ENCODE results near the gene PSMA8.

DNA sequence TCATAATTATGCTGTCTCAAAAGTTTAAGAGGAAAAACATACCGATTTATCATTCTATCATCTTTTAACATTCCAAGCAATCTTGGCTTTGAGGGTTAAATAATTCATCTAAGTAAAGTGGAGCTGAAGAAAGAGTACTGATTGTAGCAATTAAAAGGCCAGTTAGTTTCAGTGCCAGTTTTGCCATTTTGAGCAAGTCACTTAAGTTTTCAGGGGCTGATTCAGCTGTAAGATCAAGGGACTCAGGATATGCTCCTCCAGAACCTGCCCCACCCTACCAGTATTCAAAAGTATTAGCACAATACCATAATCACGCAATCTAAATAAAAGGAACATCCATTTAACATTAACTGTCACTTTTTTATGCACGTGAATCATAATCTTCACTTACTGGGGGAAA is 45.2 kb upstream of the PSMA8 start:
- TF ChIP-seq, protein P1, sequence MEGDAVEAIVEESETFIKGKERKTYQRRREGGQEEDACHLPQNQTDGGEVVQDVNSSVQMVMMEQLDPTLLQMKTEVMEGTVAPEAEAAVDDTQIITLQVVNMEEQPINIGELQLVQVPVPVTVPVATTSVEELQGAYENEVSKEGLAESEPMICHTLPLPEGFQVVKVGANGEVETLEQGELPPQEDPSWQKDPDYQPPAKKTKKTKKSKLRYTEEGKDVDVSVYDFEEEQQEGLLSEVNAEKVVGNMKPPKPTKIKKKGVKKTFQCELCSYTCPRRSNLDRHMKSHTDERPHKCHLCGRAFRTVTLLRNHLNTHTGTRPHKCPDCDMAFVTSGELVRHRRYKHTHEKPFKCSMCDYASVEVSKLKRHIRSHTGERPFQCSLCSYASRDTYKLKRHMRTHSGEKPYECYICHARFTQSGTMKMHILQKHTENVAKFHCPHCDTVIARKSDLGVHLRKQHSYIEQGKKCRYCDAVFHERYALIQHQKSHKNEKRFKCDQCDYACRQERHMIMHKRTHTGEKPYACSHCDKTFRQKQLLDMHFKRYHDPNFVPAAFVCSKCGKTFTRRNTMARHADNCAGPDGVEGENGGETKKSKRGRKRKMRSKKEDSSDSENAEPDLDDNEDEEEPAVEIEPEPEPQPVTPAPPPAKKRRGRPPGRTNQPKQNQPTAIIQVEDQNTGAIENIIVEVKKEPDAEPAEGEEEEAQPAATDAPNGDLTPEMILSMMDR (IDR thresholded peaks at IDR 0.05) = no peak
- TF ChIP-seq, protein P2, sequence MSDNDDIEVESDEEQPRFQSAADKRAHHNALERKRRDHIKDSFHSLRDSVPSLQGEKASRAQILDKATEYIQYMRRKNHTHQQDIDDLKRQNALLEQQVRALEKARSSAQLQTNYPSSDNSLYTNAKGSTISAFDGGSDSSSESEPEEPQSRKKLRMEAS (CRISPR knock-in tag; IDR thresholded peaks at IDR 0.05) = no peak
- TF ChIP-seq ETV6 (CRISPR knock-in tag; IDR thresholded peaks at IDR 0.05) = no peak
- TF ChIP-seq TCF7 (CRISPR knock-in tag; IDR thresholded peaks at IDR 0.05; ENCODE audit: low read depth) = no peak
- TF ChIP-seq NFE2L1 (CRISPR knock-in tag; IDR thresholded peaks at IDR 0.05) = no peak
- no peak for TF ChIP-seq ZNF317 (CRISPR knock-in tag; IDR thresholded peaks at IDR 0.05; ENCODE audit: borderline replicate concordance, low read depth)
- TF ChIP-seq, protein P3, sequence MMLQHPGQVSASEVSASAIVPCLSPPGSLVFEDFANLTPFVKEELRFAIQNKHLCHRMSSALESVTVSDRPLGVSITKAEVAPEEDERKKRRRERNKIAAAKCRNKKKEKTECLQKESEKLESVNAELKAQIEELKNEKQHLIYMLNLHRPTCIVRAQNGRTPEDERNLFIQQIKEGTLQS (CRISPR knock-in tag; conservative IDR thresholded peaks at IDR 0.05) = no peak
- TF ChIP-seq, protein P4, sequence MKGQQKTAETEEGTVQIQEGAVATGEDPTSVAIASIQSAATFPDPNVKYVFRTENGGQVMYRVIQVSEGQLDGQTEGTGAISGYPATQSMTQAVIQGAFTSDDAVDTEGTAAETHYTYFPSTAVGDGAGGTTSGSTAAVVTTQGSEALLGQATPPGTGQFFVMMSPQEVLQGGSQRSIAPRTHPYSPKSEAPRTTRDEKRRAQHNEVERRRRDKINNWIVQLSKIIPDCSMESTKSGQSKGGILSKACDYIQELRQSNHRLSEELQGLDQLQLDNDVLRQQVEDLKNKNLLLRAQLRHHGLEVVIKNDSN (CRISPR knock-in tag; IDR thresholded peaks at IDR 0.05) = no peak
